ENCODE data around the gene CNTNAP1.
A peak's percentile ranks its signal among the peaks of the same experiment; 100 is the strongest.
"Not testable (repeated sequence)": the region's sequence is repeated elsewhere in the genome, so short reads cannot be mapped to it uniquely, and the experiment has no call there.

The CNTNAP1 gene

GRCh38 chr17:42725143-42725542 is 42.8 kb downstream of the CNTNAP1 start:
- H3K9me3 ChIP-seq (ENCODE audit: control insufficient read depth, low read length) = no peaks in the 10 kb centered on the region
- DNase-seq = no peak
- H3K4me3 ChIP-seq (ENCODE audit: insufficient read depth, low read depth, low read length, poor library complexity, severe bottlenecking) = no peak overlapping the region
- no peak overlapping the region for H3K27ac ChIP-seq (ENCODE audit: insufficient read depth, low read length, poor library complexity, severe bottlenecking)
- H3K36me3 ChIP-seq (ENCODE audit: control insufficient read depth, insufficient read depth, low read length) = peaks cover 33% of the 10 kb centered on the region
- H3K27me3 ChIP-seq (replicated peaks; ENCODE audit: control insufficient read depth, insufficient read depth, low read length, poor library complexity, severe bottlenecking) = no peaks in the 10 kb centered on the region
- no peaks in the 10 kb centered on the region for H3K4me1 ChIP-seq (ENCODE audit: control insufficient read depth, insufficient read depth, low read length, poor library complexity, severe bottlenecking)

GRCh38 chr17:42740699-42741098 is 58.4 kb downstream of the CNTNAP1 start:
- Histone ChIP-seq H3K9me3 (ENCODE audit: control insufficient read depth, low read length) (no peaks in the 10 kb centered on the region), H3K36me3 (ENCODE audit: control insufficient read depth, insufficient read depth, low read length) (no peaks in the 10 kb centered on the region), H3K27ac (ENCODE audit: insufficient read depth, low read length, poor library complexity, severe bottlenecking) (no peak overlapping the region), H3K4me1 (ENCODE audit: control insufficient read depth, insufficient read depth, low read length, poor library complexity, severe bottlenecking) (peaks cover 14% of the 10 kb centered on the region), H3K27me3 (replicated peaks; ENCODE audit: control insufficient read depth, insufficient read depth, low read length, poor library complexity, severe bottlenecking) (no peaks in the 10 kb centered on the region), H3K4me3 (ENCODE audit: insufficient read depth, low read depth, low read length, poor library complexity, severe bottlenecking) (no peak overlapping the region)
- no peak for DNase-seq

- H3K9me3 ChIP-seq (ENCODE audit: control insufficient read depth, low read length); H3K27me3 ChIP-seq (replicated peaks; ENCODE audit: control insufficient read depth, insufficient read depth, low read length, poor library complexity, severe bottlenecking); H3K36me3 ChIP-seq (ENCODE audit: control insufficient read depth, insufficient read depth, low read length); H3K4me3 ChIP-seq (ENCODE audit: insufficient read depth, low read depth, low read length, poor library complexity, severe bottlenecking); H3K27ac ChIP-seq (ENCODE audit: insufficient read depth, low read length, poor library complexity, severe bottlenecking); DNase-seq: not testable (repeated sequence)
- peaks cover 14% of the 10 kb centered on the region for H3K4me1 ChIP-seq (ENCODE audit: control insufficient read depth, insufficient read depth, low read length, poor library complexity, severe bottlenecking)
Measured at GRCh38 chr17:42742916-42743315, 60.6 kb downstream of the CNTNAP1 start.

GRCh38 chr17:42743595-42744282 is 61.4 kb downstream of the CNTNAP1 start:
- Histone ChIP-seq H3K36me3 (ENCODE audit: control insufficient read depth, insufficient read depth, low read length) (no peaks in the 10 kb centered on the region), H3K27ac (ENCODE audit: insufficient read depth, low read length, poor library complexity, severe bottlenecking) (peak overlapping the region; percentile 80), H3K4me3 (ENCODE audit: insufficient read depth, low read depth, low read length, poor library complexity, severe bottlenecking) (peak overlapping the region; percentile 66), H3K4me1 (ENCODE audit: control insufficient read depth, insufficient read depth, low read length, poor library complexity, severe bottlenecking) (peaks cover 14% of the 10 kb centered on the region), H3K9me3 (ENCODE audit: control insufficient read depth, low read length) (no peaks in the 10 kb centered on the region), H3K27me3 (replicated peaks; ENCODE audit: control insufficient read depth, insufficient read depth, low read length, poor library complexity, severe bottlenecking) (no peaks in the 10 kb centered on the region)
- no peak for DNase-seq

- DNase-seq = peak; percentile 57 to 68 (median 64)
Measured at GRCh38 chr17:42744283-42744805, 62.0 kb downstream of the CNTNAP1 start.

GRCh38 chr17:42744806-42745617 is 62.7 kb downstream of the CNTNAP1 start, which contains the start of gene EZH1:
Gene EZH1, minus strand, starts transcription at chr17:42745040. Its CDS starts 16,099 bp downstream, at chr17:42728941.
- H3K4me3 ChIP-seq (ENCODE audit: insufficient read depth, low read depth, low read length, poor library complexity, severe bottlenecking) = peak within 1 kb of the TSS; percentile 66
- H3K9me3 ChIP-seq (ENCODE audit: control insufficient read depth, low read length) = no peaks in the 10 kb centered on the region
- peak; percentile 87 to 88 (median 87) for DNase-seq
- no peaks in the 10 kb centered on the region for H3K27me3 ChIP-seq (replicated peaks; ENCODE audit: control insufficient read depth, insufficient read depth, low read length, poor library complexity, severe bottlenecking)
- peak within 1 kb of the TSS; percentile 80 for H3K27ac ChIP-seq (ENCODE audit: insufficient read depth, low read length, poor library complexity, severe bottlenecking)
- H3K36me3 ChIP-seq (ENCODE audit: control insufficient read depth, insufficient read depth, low read length) = no peaks in the 10 kb centered on the region
- peaks cover 14% of the 10 kb centered on the region for H3K4me1 ChIP-seq (ENCODE audit: control insufficient read depth, insufficient read depth, low read length, poor library complexity, severe bottlenecking)

More at GRCh38 chr17:42744283-42744805, 62.0 kb downstream of the CNTNAP1 start:
- peak overlapping the region; percentile 80 for H3K27ac ChIP-seq (ENCODE audit: insufficient read depth, low read length, poor library complexity, severe bottlenecking)
- no peaks in the 10 kb centered on the region for H3K9me3 ChIP-seq (ENCODE audit: control insufficient read depth, low read length)
- H3K4me3 ChIP-seq (ENCODE audit: insufficient read depth, low read depth, low read length, poor library complexity, severe bottlenecking) = peak overlapping the region; percentile 66
- no peaks in the 10 kb centered on the region for H3K27me3 ChIP-seq (replicated peaks; ENCODE audit: control insufficient read depth, insufficient read depth, low read length, poor library complexity, severe bottlenecking)
- peaks cover 14% of the 10 kb centered on the region for H3K4me1 ChIP-seq (ENCODE audit: control insufficient read depth, insufficient read depth, low read length, poor library complexity, severe bottlenecking)
- H3K36me3 ChIP-seq (ENCODE audit: control insufficient read depth, insufficient read depth, low read length) = no peaks in the 10 kb centered on the region

- H3K4me3 ChIP-seq (ENCODE audit: insufficient read depth, low read depth, low read length, poor library complexity, severe bottlenecking) = no peak overlapping the region
- H3K4me1 ChIP-seq (ENCODE audit: control insufficient read depth, insufficient read depth, low read length, poor library complexity, severe bottlenecking) = peaks cover 14% of the 10 kb centered on the region
- H3K27ac ChIP-seq (ENCODE audit: insufficient read depth, low read length, poor library complexity, severe bottlenecking) = no peak overlapping the region
- H3K27me3 ChIP-seq (replicated peaks; ENCODE audit: control insufficient read depth, insufficient read depth, low read length, poor library complexity, severe bottlenecking) = no peaks in the 10 kb centered on the region
- no peaks in the 10 kb centered on the region for H3K9me3 ChIP-seq (ENCODE audit: control insufficient read depth, low read length)
- H3K36me3 ChIP-seq (ENCODE audit: control insufficient read depth, insufficient read depth, low read length) = no peaks in the 10 kb centered on the region
- no peak for DNase-seq
Measured at GRCh38 chr17:42748202-42748907, 66.0 kb downstream of the CNTNAP1 start.

- no peaks in the 10 kb centered on the region for H3K9me3 ChIP-seq (ENCODE audit: control insufficient read depth, low read length)
- no peaks in the 10 kb centered on the region for H3K27me3 ChIP-seq (replicated peaks; ENCODE audit: control insufficient read depth, insufficient read depth, low read length, poor library complexity, severe bottlenecking)
- no peak for DNase-seq
- peaks cover 6% of the 10 kb centered on the region for H3K4me1 ChIP-seq (ENCODE audit: control insufficient read depth, insufficient read depth, low read length, poor library complexity, severe bottlenecking)
- H3K27ac ChIP-seq (ENCODE audit: insufficient read depth, low read length, poor library complexity, severe bottlenecking) = no peak overlapping the region
- H3K4me3 ChIP-seq (ENCODE audit: insufficient read depth, low read depth, low read length, poor library complexity, severe bottlenecking) = no peak overlapping the region
- no peaks in the 10 kb centered on the region for H3K36me3 ChIP-seq (ENCODE audit: control insufficient read depth, insufficient read depth, low read length)
Measured at GRCh38 chr17:42748908-42749798, 66.8 kb downstream of the CNTNAP1 start.
